RCC 7860 (cell line): ENCODE results near the gene SLC43A2.
A peak's percentile ranks its signal among the peaks of the same experiment; 100 is the strongest.

Experiments used
- DNase-seq: peaks from one replicate; pipeline ENCODE4 v3.0.0-alpha.2; 2015; ENCODE audit warnings: low spot score
- FAIRE-seq: peaks from 2 replicates; lab custom pipeline; 2012; peaks lifted over from hg19 to GRCh38; lab: Jason Lieb, UNC

SLC43A2 gene

DNA sequence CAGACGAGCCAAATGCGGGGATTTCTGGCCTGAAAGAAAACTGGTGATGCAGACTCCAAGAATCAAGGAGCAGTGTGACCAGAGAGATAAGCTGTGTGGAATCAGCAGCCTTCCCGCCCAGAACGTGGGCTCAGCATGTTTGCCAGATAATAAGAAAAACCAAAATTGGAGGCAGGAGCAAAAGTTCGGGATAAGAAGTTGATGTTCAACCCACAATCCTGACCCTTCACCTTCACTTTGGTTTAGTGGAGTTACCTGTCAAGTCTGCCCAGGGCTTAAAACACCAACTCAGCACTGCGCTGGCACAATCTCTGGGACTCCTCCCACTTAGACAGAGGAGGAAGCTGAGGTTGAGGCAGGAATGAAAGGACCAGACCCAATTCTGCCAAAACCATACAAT lies 3.1 kb downstream of the SLC43A2 start:
- DNase-seq (no peak), FAIRE-seq (no peak)

DNA sequence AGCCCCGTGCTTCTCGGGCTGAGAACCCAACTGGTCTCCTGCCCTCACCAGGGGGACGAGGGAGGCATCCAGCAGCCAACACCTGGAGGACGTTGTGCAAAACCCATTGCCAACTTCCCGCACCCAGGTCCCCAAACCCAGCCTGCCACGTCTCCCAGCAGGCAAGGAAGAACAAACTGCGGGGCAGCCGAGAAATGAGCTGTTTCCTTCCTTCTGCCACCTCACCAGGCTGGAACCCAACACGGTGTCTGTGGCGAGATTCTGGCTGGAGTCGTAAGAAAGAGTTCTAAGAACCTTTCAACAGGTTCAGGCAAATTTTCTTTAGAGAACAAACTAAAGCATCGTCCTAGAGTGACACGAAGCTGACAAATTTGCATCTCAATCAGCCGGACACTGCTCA lies 3.6 kb downstream of the SLC43A2 start:
- FAIRE-seq (no peak), DNase-seq (no peak)

DNA sequence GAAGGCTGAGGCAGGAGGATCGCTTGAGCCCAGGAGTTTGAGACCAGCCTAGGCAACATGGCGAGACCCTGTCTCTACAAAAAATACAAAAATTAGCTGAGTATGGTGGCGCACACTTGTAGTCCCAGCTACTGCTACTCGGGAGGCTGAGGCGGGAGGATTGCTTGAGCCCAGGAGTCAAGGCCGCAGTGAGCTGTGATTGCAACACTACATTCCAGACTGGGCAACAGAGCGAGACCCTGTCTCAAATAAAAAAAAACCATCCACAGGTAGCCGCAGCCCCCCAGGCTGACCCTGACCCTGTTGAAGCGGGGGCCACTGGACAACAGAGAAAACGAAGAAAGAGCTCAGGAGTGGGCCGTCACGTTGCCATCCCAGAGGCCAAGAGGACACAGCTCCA lies 4.0 kb downstream of the SLC43A2 start:
- DNase-seq = no peak
- FAIRE-seq = no peak

DNA sequence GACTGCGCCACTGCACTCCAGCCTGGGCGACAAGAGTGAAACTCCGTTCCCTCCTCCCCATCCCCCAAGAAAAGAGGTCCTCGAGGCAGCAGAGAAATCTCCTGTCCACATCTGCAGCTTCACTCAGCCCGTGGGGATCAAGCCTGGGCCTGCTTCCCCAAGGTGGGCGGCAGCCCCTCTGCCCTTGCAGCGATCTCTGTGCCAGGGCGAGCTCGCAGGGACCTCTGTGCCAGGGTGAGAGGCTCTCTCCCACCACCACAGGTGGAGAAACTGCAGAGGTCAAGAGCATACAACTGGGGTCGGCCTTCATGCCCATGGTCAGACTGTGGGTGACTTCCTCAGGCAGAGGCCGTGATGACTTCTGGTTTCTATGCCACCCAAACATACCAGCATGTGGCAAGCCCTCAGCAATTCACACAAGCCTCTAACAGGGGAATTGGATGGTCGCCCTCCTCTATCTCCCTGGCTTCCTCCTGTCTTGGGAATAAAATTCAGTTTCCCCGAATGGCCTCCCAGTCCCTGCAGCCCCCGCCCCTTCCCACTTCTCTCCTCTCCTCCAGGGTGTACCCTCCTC lies 5.5 kb downstream of the SLC43A2 start:
- FAIRE-seq = no peak
- no peak for DNase-seq

DNA sequence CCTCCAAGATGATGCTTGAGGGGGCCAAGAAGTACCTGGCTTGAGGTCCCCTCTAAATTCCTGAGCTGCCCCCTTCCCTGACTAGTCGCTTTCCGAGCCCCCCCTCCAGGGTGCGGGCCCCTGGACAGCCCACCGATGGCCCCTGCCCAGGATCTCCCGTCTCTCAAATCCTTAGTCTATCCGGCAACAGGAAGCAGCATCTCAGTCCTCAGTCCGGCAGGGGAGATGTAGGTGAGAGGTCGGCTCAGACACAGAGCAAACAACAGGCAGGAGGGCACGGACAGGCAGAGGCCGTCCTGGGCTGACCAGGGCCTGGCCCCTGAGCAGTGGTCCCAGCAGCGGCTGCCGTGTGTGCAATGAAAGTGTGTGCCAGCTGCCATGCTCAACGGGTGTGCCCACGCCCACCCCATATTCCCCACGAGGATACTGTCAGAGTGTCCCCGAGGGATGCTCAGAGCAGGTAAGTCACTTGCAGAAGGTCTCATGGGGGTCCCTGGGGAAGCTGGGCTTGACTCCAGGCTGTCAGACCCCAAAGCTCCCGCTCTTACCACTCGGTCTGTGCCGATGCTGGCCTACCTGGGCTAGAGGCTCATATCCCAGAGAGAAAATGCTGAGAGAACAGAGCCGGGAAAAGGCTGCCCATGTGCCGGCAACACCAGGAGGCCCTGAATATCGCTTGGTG lies 7.2 kb downstream of the SLC43A2 start:
- FAIRE-seq (no peak), DNase-seq (no peak)

DNA sequence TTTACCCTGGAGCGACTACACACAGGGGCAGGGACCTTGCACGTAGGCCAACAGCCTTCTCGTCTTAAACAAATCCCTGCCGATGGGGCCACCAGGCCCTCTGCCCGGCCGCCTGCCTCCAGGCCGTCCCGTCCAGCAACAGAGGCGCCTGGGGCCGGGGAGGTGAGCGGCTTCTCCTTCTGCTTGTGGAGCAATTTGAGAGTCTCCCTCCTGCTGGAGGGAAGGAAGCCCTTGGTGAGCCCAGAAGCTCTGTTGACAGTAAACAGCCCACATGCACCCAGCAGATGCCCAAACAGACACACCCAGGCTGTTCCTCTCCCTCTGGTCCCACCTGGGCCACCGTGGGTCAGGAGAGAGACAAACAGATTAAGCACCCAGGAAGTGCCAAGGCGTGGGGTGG lies 8.1 kb downstream of the SLC43A2 start:
- FAIRE-seq = no peak

DNA sequence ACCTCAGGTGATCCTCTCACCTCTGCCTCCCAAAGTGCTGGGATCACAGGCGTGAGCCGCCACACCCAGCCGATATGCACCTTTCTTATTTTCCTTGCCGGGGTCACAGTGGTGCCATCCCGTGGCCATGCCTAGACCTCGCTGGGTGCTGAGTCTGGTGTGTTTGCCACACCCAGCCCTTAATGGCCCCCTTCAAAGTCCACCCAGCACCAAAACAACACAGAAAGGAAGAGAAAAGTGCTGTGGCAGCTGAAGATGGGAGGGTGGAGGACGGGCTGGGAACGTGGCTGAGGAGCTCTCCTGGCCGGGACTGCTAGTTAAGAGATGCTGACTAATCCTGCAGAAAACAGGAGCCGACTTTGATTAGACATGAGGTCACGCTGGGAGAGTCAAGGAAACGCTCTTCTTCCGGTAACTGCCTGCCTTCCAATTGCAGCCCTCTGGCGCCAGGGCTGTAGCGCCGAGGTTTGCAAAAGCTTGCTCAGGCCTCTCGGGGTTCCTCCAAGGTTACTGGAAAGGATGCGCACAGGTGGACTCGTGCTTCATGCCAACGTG lies 10.9 kb downstream of the SLC43A2 start:
- FAIRE-seq (no peak), DNase-seq (peak; percentile 77)

More for the DNA sequence above, 8.1 kb downstream of the SLC43A2 start:
- DNase-seq = no peak

DNA sequence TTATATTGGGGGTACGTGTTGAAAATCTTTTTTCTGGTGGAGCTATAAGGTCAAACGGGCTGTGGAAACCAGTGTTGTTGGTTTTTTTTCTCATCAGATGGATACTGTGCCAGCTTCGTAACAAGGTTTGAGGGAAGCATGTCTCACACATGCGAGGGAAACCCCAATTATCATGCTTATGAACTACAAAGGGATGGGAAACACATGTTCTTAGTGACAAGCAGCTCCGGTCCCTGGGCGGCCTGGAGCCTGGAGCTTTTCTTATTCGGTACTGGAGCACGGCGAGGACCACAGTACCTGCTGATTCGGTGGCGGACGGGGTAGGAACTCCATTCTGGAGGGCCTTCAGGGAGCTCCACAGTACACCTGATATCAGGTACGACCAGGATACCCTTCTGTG lies 12.5 kb downstream of the SLC43A2 start:
- no peak for DNase-seq
- FAIRE-seq = no peak

DNA sequence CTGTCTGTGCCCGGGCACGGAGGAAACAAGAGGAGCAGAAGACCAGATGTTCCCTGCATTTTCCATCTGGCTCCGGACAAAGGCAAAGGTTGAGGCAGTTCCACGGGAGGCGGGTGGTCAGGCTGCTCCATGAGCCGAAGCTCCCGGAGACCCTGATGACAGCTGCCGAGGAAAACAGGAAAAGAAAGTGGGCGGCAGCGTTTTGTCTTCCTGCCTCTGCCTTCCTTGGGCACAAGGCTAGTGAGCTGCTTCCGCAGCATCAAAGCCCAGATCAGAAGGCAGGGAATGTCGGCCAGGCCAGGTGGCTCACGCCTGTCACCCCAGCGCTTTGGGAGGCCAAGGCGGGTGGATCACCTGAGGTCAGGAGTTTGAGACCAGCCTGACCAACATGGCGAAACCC lies 16.2 kb downstream of the SLC43A2 start:
- no peak for FAIRE-seq
- DNase-seq = no peak

DNA sequence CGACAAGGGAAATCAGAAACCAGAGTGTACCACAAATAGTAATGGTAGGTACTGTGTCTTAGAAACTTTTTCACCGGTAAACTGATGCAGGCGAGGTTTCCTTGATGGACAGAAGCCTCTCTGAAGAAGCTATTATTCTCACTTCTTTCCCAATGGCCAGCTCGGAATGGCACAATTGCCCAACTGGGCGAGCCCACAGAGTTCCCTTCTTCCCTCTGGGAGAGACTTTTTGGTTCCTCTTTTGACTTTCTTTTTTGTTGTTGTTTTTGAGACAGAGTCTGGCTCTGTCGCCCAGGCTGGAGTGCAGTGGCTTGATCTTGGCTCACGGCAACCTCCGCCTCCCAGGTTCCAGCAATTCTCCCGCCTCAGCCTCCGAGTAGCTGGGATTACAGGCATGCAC lies 16.9 kb downstream of the SLC43A2 start:
- DNase-seq (no peak), FAIRE-seq (no peak)

DNA sequence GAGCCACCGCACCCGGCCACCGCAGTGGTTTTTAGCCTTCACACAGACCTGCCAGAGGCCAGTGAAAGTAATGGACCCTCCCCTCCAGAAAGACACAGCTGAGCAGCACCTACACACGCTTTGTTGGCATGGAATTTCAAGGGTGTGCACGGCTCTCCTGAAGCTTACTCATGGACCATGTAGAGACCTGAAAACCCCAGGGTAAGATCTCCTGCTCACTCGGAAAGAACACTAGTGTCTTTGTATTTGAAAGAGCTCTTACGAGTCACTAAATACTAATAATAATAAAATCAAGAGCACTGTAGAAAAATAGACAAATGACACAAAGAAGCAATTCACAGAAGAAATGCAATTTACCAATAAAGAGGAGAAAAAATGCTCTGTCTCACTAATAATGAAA lies 20.0 kb downstream of the SLC43A2 start:
- no peak for FAIRE-seq
- no peak for DNase-seq

DNA sequence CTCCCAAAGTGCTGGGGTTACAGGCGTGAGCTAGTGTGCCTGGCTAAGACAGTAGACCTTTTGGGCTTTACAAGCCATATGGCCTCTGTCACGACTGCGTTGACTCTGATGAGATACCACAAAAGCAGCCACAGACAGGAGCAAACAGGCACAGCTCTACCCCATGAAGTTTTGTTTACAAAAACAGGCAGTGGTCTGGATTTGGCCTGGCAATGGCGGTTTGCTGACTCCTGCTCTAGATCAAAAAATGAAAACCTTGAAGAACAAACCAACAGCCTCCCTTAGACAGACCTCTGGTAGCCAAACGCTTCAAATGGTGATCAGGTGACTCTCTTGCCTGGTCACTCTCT lies 20.7 kb downstream of the SLC43A2 start:
- FAIRE-seq (no peak), DNase-seq (no peak)

DNA sequence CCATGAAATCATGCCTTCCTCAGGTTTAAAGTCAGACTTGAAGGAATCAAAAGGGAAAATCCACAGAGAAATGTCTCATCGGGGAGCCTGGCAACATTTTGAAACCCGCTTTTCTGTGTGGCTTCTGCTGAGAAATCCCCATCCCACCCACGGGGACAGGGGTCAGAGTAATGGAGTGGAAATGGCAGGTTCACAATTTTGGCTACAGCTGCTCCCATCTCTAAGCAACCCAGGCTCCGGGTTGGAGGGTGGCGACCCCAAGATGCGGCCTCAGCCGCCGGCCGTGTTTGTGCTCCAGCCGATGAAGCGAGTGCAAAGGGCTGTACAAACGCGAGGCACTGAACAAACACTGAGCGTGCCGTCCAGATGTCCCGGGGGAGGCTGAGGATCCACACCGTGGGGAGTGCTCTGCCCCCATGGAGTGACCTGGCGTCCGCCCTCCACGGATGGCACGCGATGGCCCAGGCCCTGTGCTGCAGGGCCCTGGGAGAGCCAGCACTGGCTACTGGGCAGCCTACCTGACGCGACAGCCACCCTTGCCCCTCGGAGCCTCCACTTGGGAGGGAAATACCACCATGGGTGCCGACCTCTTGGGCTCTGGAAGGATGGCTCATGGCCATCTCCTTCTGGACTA lies 22.2 kb downstream of the SLC43A2 start:
- DNase-seq (no peak), FAIRE-seq (no peak)

DNA sequence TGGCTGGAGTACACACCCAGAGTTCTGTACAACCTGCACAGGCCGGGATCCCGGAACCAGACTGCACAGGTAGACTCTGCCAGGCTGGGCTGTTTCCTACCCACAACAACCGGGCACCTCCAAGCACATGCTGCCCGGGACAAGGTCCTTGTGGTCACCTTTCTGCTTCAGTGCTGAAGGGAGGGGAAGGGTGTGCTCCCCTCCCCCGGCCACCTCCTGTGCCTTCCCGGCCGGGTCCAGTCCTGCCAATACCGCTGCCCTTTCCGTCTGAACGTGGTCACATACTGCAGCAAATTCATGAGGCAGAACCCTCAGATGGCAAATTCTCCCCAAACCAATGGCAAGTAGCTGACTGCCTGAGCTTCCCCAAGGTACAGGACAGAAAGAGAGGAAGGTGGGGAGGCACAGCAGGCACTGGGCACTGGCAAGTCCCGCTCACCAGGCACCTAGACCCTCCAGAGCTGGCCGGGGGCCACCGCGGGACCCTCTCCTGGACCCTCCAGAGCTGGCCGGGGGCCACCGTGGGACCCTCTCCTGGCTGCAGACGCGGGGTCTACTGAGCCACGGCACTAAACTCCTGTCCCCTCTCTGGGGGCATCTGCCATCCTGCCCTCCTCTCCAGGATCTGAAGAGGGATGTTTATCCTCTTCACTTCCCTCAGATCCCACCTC lies 22.8 kb downstream of the SLC43A2 start:
- no peak for DNase-seq
- no peak for FAIRE-seq

DNA sequence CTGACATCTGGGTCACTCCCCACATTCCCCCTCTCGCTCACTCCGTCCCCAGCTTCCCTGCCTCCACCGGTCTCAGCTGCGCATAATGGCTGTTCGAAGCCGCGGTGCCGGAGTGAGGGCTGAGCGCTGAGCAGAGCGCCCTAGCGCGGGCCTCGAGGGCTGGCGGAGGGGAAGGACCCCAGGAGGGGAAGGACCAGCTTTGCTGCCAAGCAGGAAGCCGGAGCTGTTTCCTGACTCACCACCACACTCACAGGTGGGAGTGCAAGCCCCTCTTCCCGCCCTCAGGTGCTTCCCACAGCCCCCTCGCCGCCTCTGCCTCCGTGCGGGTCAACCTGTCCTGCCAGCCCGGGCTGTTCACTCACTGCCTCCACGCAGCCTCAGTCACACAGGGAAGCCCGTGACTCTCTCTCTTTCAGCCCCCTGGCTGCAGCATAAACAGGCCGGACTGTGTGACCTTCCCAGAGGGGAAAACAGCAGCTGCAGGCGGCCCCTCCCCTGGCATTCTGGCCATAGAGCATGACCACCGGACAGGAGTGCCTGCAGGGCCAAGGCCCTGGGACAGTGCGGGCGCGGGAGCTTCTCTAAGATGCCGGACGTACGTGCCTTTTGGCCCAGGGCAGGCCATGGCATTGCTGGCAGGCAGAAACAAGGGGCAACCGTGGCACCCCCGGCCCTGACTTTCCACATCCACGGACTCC lies 23.7 kb downstream of the SLC43A2 start:
- DNase-seq (no peak), FAIRE-seq (no peak)

DNA sequence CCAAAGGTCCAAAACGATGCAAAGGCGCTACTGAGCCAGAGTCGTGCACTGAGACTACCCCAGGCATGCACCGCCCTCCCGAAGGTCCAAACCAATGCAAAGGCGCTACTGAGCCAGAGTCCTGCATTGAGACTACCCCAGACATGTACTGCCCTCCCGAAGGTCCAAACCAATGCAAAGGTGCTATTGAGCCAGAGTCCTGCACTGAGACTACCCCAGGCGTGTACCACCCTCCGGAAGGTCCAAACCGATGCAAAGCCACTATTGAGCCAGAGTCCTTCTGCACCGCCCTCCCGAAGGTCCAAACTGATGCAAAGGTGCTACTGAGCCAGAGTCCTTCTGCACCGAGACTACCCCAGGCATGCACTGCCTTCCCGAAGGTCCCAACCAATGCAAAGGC lies 27.1 kb downstream of the SLC43A2 start:
- no peak for DNase-seq
- no peak for FAIRE-seq

DNA sequence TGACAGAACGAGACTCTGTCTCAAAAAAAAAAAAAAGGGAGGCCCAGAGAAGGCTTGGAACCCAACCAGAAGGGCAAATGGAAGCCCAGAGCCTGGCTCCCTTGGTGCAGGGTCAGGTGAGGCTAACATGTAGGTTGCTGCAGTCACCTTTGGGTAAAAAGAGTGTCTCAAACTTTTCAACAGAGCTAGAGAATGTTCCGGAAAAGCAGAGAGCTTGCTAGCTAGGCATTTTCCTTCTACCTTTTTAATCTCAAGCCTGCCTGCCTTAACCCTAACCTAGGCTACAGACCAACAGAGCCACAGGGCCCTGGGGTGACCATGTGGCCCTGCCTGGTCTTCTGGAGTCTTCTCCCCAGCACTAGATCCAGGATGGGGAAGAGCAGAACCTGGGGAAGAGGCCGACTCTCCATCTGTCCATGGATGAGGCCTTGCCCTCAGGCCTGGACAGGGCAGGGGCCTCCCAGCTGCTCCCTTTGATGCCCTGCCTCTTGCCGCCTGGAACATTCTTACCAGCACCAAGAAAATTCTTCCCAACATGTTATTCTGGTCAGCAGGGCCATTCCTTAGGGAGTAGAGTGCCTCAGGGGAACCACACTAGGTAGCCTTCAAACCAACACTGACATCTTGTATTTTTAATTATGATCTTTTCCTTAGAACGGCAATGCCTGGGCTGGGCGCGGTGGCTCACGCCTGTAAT lies 30.1 kb downstream of the SLC43A2 start:
- DNase-seq = no peak
- FAIRE-seq = no peak

DNA sequence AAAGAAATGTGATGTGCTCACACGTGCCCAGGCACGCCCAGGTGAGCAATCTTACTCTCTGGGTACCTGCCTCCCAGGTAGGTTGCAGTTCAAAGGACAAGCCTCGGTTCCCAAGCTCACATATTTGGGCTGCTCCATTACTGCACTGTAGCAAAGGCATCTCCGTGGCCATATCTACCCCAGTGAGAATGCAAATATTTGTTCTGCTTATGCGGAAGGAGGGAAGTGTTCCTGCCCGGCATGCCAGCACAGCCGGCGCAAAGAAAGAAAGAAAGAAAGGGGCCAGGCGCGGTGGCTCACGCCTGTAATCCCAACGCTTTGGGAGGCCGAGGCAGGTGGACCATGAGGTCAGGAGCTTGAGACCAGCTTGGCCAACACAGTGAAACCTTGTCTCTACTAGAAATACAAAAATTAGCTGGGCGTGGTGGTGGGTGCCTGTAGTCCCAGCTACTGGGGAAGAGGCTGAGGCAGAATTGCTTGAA lies 30.7 kb downstream of the SLC43A2 start:
- FAIRE-seq = no peak
- DNase-seq = no peak

DNA sequence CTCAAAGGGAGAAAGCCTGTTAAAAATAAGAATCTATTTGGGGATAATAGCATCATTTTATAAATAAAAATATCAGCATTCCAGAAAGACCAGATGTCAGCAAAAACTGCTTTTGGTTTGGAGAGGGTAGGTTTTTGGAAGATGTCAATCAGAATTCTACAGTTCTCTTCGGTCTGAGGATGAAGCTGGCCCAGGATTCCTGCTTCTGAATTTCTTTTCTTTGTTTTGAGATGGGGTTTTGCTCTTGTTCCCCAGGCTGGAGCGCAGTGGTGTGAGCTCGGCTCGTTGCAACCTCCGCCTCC lies 35.1 kb downstream of the SLC43A2 start:
- no peak for DNase-seq
- no peak for FAIRE-seq

DNA sequence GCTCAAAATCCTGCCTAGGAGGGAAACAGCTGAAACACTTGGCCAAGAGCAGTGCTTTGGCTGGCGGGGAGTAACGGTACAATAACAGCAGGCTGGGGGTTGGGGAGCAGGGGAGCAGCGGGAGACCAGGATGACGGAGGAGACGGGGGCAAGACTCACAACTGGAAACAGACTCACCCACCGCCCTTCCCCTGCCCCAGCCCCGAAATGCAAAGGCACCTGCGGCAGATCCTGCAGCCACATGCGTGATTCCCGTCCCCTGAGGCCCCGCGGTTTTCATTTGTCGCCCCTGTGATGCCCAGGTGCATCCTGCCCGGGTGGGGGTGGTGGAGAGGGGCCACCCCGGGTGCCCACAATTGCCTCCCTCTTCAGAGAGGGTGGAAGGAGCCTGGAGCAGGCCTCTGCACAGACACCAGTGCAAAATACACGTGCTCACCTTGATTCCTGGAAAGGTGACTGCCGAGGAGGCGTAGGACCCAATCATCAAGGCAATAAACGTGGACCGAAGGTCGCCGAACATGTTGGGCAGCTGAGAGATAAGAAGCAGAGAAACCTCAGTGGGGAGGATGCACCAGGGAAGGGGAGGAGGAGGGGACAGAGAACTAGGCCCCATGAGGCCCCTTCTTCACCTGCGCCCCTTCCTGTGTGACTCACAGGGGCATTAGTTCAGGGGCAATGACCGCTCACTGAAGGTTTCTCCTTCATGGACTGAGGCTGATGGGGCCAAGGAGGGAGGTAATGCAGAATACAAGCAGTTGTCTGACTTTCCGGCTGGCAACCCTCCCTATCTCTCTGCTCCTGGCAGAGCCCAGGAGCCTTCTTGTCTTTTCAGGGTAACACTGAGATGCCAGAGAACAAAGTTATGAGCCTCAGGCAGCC lies 35.6 kb downstream of the SLC43A2 start:
- FAIRE-seq (no peak), DNase-seq (no peak)
